ENCODE data around the gene C7orf57. TPM values are rescaled to one million over a fixed set of nuclear protein-coding genes. Genes with fewer than 3 reads are reported as not detected.
A peak's percentile ranks its signal among the peaks of the same experiment; 100 is the strongest.
"Not testable (repeated sequence)": the region's sequence is repeated elsewhere in the genome, so short reads cannot be mapped to it uniquely, and the experiment has no call there.

The C7orf57 gene
- total RNA-seq, 1 donor from 2014 or later = under 0.01 TPM

- not testable (repeated sequence) for FAIRE-seq; DNase-seq (ENCODE audit: low spot score in 2 of 2)
Measured at GRCh38 chr7:48082378-48082777, 47.0 kb downstream of the C7orf57 start.

- no peak for DNase-seq (ENCODE audit: low spot score in 2 of 2)
- no peak for FAIRE-seq
Measured at GRCh38 chr7:48083114-48083830, 47.9 kb downstream of the C7orf57 start.

GRCh38 chr7:48084727-48085432 is 49.5 kb downstream of the C7orf57 start:
- FAIRE-seq (no peak), DNase-seq (ENCODE audit: low spot score in 2 of 2) (no peak)

GRCh38 chr7:48085433-48085791 is 50.1 kb downstream of the C7orf57 start:
- no peak for FAIRE-seq
- DNase-seq (ENCODE audit: low spot score in 2 of 2) = no peak

GRCh38 chr7:48085942-48086341 is 50.6 kb downstream of the C7orf57 start:
- FAIRE-seq (no peak), DNase-seq (ENCODE audit: low spot score in 2 of 2) (no peak)

GRCh38 chr7:48087349-48087748 is 52.0 kb downstream of the C7orf57 start:
- no peak for FAIRE-seq
- no peak for DNase-seq (ENCODE audit: low spot score in 2 of 2)

- FAIRE-seq = no peak
- DNase-seq (ENCODE audit: low spot score in 2 of 2) = peak in 1 of 2 donors; percentile 64
Measured at GRCh38 chr7:48088559-48089045, 53.3 kb downstream of the C7orf57 start.

GRCh38 chr7:48089046-48090003 is 54.0 kb downstream of the C7orf57 start, which contains the start of gene UPP1:
Gene UPP1, plus strand, starts transcription at chr7:48089265. Its CDS starts 5,519 bp downstream, at chr7:48094784.
- no peak for FAIRE-seq
- DNase-seq (ENCODE audit: low spot score in 2 of 2) = peak; percentile 72 to 81

- FAIRE-seq (no peak), DNase-seq (ENCODE audit: low spot score in 2 of 2) (no peak)
Measured at GRCh38 chr7:48090095-48090805, 54.9 kb downstream of the C7orf57 start.

- FAIRE-seq = no peak
- DNase-seq (ENCODE audit: low spot score in 2 of 2) = no peak
Measured at GRCh38 chr7:48091506-48092433, 56.4 kb downstream of the C7orf57 start.

GRCh38 chr7:48094861-48095293 is 59.5 kb downstream of the C7orf57 start:
- FAIRE-seq (no peak), DNase-seq (ENCODE audit: low spot score in 2 of 2) (no peak)

- no peak for FAIRE-seq
- DNase-seq (ENCODE audit: low spot score in 2 of 2) = no peak
Measured at GRCh38 chr7:48096273-48096672, 60.9 kb downstream of the C7orf57 start.

GRCh38 chr7:48097521-48098231 is 62.3 kb downstream of the C7orf57 start:
- FAIRE-seq = no peak
- DNase-seq (ENCODE audit: low spot score in 2 of 2) = no peak

- FAIRE-seq (no peak), DNase-seq (ENCODE audit: low spot score in 2 of 2) (no peak)
Measured at GRCh38 chr7:48098846-48099245, 63.5 kb downstream of the C7orf57 start.

- no peak for FAIRE-seq
- no peak for DNase-seq (ENCODE audit: low spot score in 2 of 2)
Measured at GRCh38 chr7:48099781-48100180, 64.4 kb downstream of the C7orf57 start.

GRCh38 chr7:48101352-48101751 is 66.0 kb downstream of the C7orf57 start:
- DNase-seq (ENCODE audit: low spot score in 2 of 2) (no peak), FAIRE-seq (no peak)

GRCh38 chr7:48101968-48102367 is 66.6 kb downstream of the C7orf57 start:
- DNase-seq (ENCODE audit: low spot score in 2 of 2) (no peak), FAIRE-seq (no peak)

GRCh38 chr7:48102530-48102929 is 67.2 kb downstream of the C7orf57 start:
- no peak for FAIRE-seq

More at GRCh38 chr7:48102530-48102929, 67.2 kb downstream of the C7orf57 start:
- no peak for DNase-seq (ENCODE audit: low spot score in 2 of 2)
